ENCODE results near the gene ZNF320. TPM values are rescaled to one million over a fixed set of nuclear protein-coding genes. Genes with fewer than 3 reads are reported as not detected.

Gene ZNF320
- total and polyA plus RNA-seq, 9 of the 15 experiments (the other 6 are each of a cell fraction or from before 2014, with no cell fraction given) = 5.4 to 25.6 (median 11.7) TPM

- TF ChIP-seq ZNF551 (CRISPR knock-in tag; IDR thresholded peaks at IDR 0.05) (no peak), RNF2 (IDR thresholded peaks at IDR 0.05) (no peak), ARHGAP35 (IDR thresholded peaks at IDR 0.05; ENCODE audit: partially characterized antibody) (no peak), ATF6 (CRISPR knock-in tag; IDR thresholded peaks at IDR 0.05) (0 out of 2 replicates have a peak, but pooled peaks have one; percentile 73), KDM4B (IDR thresholded peaks at IDR 0.05; ENCODE audit: borderline replicate concordance in 2 of 2, low read depth in 1 of 2) (no peak), PHB (CRISPR knock-in tag; IDR thresholded peaks at IDR 0.05) (0 out of 2 replicates have a peak, but pooled peaks have one; percentile 12), ZBTB11 (CRISPR knock-in tag; IDR thresholded peaks at IDR 0.05) (no peak), NBN (IDR thresholded peaks at IDR 0.05; ENCODE audit: low read depth) (0 out of 2 replicates have a peak, but pooled peaks have one; percentile 16), KAT8 (IDR thresholded peaks at IDR 0.05; ENCODE audit: low read depth) (no peak), E2F8 (IDR thresholded peaks at IDR 0.05; ENCODE audit: low read depth, partially characterized antibody) (peak; percentile 53), POLR2A (conservative IDR thresholded peaks at IDR 0.05) (peak; percentile 93), ZNF583 (CRISPR knock-in tag; IDR thresholded peaks at IDR 0.05) (no peak), JUN (IDR thresholded peaks at IDR 0.05; ENCODE audit: borderline replicate concordance, low read depth, low read length) (no peak), JUN (CRISPR knock-in tag; IDR thresholded peaks at IDR 0.05; ENCODE audit: borderline replicate concordance) (no peak), RFX5 (IDR thresholded peaks at IDR 0.05; ENCODE audit: low read depth, low read length) (no peak), ZNF57 (CRISPR knock-in tag; IDR thresholded peaks at IDR 0.05) (no peak), NEUROD1 (IDR thresholded peaks at IDR 0.05; ENCODE audit: borderline replicate concordance, low read depth, low read length, partially characterized antibody) (peak; percentile 41), SAFB (IDR thresholded peaks at IDR 0.05; ENCODE audit: borderline replicate concordance, low read depth, low read length) (no peak), HNRNPUL1 (IDR thresholded peaks at IDR 0.05; ENCODE audit: low read length) (0 out of 2 replicates have a peak, but pooled peaks have one; percentile 49), HDAC6 (IDR thresholded peaks at IDR 0.05; ENCODE audit: low read depth, low read length) (no peak)
These were observed 25.7 kb upstream of the ZNF320 start, which contains the start of gene ZNF888 (continued) for GRCh38 chr19:52922841-52923777.

Measured in K562 (cell line).